HG03039 (cell line): Measurements from ENCODE around the gene WDR76.
"Not testable (repeated sequence)": the region's sequence is repeated elsewhere in the genome, so short reads cannot be mapped to it uniquely, and the experiment has no call there.

ENCODE experiments used
- ATAC-seq: cut with Tn5 transposase; IDR thresholded peaks from one replicate; pipeline ENCODE4 v1.9.1; 2021; ENCODE audit warnings: mild to moderate bottlenecking, moderate library complexity; ENCODE audit not compliant: unreplicated experiment

WDR76 gene

GRCh38 chr15:43826508-43827341 is at the start of gene WDR76:
Gene WDR76 (plus strand): TSS chr15:43827002. CDS start chr15:43827033, 31 bp downstream.
- peak; percentile 60 for ATAC-seq

GRCh38 chr15:43777267-43777914 is 49.4 kb upstream of the WDR76 start:
- ATAC-seq = peak; percentile 45

- ATAC-seq = no peak
Observed at GRCh38 chr15:43779016-43779415, 47.8 kb upstream of the WDR76 start.

DNA sequence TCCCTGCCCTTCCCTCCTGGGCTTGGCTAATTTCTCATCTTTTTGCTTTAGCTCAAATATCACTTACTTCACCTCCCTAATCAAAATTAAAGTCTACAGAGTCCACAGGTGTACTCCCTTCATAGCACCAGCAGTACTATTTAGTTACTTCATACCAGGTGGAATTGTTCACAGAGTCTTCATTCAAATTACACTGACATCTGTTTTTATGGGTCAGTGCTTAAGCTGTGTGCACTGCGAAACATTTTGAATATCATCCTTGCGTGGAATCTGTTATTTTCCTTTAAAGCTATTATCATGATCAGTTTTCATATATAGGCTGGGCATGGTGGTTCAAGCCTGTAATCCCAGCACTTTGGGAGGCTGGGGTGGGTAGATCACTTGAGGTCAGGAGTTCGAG is 37.4 kb upstream of the WDR76 start:
- ATAC-seq = no peak

GRCh38 chr15:43791993-43792760 is 34.6 kb upstream of the WDR76 start, which contains the start of gene SERF2:
Gene SERF2 (plus strand): TSS chr15:43792320. CDS start chr15:43792377, 57 bp downstream.
- peak; percentile 89 for ATAC-seq

- no peak for ATAC-seq
Observed at GRCh38 chr15:43792761-43793476, 33.9 kb upstream of the WDR76 start.

DNA sequence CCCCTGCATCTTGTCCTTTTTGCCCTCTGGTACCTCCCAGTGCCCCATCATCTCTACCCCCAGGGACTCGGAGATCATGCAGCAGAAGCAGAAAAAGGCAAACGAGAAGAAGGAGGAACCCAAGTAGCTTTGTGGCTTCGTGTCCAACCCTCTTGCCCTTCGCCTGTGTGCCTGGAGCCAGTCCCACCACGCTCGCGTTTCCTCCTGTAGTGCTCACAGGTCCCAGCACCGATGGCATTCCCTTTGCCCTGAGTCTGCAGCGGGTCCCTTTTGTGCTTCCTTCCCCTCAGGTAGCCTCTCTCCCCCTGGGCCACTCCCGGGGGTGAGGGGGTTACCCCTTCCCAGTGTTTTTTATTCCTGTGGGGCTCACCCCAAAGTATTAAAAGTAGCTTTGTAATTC is 33.2 kb upstream of the WDR76 start:
- ATAC-seq = no peak

- ATAC-seq = no peak
Observed at GRCh38 chr15:43794269-43795037, 32.3 kb upstream of the WDR76 start.

GRCh38 chr15:43795197-43795596 is 31.6 kb upstream of the WDR76 start:
- ATAC-seq = no peak

- ATAC-seq = no peak
Observed at GRCh38 chr15:43795997-43796396, 30.8 kb upstream of the WDR76 start.

- ATAC-seq = no peak
Observed at GRCh38 chr15:43796566-43796965, 30.2 kb upstream of the WDR76 start.

DNA sequence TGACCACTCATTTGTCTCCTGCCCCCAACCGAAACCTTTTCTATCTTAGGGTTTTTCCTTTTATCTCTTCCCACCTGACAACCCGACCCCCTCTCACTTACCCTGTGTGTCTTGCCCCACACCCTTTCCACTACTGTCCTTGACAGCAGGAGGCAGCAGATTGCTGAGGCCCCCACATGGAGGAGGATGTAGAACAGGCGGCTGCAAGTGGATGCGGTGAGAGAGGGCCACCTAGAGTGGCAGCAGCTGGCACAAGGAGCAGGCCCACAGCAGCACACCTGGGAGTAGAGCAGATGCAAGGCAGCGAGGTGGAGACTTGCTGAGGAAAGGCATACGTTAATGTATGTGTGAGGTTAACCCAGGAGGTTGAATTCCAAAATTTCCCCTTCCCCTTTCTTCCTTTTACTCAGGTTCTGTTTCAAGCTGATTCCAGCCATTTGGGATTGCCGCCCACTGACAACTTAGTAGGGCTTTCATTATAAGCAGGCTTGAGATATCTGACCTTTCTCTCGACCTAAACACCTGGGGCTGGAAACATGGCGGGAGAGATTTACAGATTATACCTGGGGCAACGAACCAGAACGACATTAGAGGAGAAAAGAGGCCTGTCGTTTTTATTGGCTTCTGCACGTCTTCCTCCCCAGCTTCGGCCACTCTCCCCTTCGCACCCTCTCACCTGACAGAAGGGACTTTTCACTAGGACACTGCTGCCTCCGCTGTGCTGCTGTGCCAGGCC is 27.4 kb upstream of the WDR76 start:
- no peak for ATAC-seq

GRCh38 chr15:43799945-43800285 is 26.9 kb upstream of the WDR76 start, which contains the start of gene SERINC4:
Gene SERINC4 (minus strand): TSS chr15:43800220. CDS start chr15:43799986, 234 bp downstream.
- ATAC-seq = no peak

DNA sequence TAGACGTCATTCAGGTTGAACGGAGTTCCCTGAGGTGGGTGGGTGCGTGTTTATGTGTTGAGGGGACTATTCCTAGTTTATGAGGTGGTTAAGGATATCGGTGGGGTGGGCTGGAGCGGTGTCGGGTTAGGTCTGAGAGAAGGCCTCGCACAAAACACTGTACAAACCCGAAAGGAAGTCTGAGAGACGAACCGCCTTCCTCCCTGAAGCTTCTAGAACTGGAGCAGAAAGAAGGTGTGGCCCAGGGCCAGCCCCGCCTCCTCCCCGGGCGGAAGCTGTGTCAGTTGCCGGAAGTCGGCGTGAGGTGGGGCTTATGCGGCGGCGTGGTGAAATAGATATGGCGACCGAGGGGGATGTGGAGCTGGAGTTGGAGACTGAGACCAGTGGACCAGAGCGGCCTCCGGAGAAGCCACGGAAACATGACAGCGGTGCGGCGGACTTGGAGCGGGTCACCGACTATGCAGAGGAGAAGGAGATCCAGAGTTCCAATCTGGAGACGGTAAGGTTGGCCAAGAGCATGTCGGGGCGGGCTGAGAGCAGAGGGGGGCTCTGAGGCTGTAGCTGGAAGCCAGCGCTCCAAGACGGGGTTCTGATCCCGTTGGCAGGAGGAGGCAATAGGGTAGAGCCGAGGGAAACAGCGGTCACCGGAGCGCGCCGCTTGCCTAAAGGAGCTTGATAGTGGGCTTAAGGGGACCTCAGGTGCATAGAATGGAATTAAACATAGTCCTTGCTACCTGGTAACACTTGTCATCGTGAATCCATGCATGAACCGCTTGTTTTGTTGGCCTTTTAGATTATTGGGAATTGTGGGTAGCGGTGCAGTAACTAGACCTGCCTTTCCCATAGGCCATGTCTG is 26.3 kb upstream of the WDR76 start, which contains the start of gene HYPK:
HYPK (plus strand) TSS at position 314 of the 856 bp plus-strand sequence; CDS start at position 338, 24 bp downstream.
- peak; percentile 81 for ATAC-seq

- not testable (repeated sequence) for ATAC-seq
Observed at GRCh38 chr15:43802676-43803075, 24.1 kb upstream of the WDR76 start.

DNA sequence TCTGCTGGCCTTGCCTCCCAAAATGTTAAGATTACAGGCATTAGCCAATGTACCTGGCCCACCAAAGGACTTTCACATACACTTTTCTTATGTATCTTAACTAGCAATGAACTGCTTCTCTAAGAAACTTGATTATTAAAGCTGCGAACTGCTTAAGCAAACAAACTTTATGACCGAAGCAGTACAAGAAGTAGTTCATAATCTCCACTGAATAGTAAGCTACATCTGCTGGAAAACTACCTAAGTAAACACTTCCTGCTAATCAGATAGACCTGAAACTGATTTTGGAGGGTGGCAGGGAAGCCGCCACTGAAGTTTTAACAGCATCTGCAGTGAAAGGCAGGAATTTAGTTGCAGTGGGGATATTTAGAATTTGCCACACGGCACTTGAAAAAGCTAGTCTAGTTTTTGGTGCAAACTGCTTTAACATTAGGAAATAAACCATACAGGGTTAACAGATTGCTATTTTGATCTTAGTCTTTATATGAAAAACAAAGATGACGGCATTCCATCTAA is 18.3 kb upstream of the WDR76 start:
- ATAC-seq = no peak

DNA sequence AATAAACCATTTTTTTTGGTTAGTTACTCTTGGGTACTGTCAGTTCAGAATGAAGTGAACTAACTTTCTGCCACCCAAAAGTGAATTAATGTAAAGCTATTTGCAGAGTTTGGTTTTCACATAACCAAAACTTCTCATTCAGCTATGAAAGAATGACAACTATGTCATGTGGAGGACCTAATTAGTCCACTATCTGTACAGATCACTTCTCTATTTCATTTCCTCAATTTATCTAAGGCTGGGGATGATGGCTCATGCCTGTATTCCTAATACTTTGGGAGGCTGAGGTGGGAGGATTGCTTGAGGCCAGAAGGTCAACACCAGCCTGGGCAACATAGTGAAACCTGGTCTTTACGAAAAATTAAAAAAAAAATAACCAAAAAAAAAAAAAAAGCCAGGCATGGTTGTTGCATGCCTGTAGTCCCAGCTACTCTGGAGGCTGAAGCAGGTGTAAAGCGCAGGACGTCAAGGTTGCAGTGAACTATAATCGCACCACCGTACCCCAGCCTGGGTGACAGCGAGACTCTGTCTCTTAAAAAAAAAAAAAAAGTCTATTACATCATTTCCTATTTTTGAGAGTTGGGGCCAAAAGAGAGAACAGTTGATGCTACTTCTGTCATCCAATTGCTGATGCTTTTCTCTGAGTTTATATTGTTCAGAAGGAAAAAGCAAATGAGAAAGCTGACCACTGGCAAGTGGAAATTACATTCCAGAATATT is 17.7 kb upstream of the WDR76 start:
- ATAC-seq = no peak
